ENCODE measurements around the gene KCNH5.

DNA sequence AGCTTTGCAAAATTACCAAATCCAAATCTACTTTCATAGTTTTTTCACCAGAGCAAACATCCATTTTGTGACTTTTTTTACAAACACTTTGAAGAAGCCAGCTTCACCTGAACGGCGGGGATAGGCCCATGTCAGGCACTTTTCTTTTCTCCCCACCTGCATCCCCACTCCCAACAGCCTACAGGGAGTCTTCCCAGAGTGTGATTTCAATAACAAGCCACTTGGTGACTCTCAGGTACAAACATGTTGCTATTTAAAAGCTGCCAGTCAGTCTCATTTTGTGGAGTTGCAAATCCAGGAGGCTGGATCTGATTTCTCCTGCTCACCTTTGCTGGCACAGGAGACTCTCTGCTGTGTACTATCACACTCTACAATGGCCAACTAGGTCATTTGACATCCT, 285.5 kb downstream of the KCNH5 start:
- TF ChIP-seq, protein P1, sequence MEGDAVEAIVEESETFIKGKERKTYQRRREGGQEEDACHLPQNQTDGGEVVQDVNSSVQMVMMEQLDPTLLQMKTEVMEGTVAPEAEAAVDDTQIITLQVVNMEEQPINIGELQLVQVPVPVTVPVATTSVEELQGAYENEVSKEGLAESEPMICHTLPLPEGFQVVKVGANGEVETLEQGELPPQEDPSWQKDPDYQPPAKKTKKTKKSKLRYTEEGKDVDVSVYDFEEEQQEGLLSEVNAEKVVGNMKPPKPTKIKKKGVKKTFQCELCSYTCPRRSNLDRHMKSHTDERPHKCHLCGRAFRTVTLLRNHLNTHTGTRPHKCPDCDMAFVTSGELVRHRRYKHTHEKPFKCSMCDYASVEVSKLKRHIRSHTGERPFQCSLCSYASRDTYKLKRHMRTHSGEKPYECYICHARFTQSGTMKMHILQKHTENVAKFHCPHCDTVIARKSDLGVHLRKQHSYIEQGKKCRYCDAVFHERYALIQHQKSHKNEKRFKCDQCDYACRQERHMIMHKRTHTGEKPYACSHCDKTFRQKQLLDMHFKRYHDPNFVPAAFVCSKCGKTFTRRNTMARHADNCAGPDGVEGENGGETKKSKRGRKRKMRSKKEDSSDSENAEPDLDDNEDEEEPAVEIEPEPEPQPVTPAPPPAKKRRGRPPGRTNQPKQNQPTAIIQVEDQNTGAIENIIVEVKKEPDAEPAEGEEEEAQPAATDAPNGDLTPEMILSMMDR (IDR thresholded peaks at IDR 0.05): no peak
- TF ChIP-seq POLR2A (IDR thresholded peaks at IDR 0.05): no peak
- no peak for TF ChIP-seq POLR2AphosphoS5 (IDR thresholded peaks at IDR 0.05)
- TF ChIP-seq EP300 (IDR thresholded peaks at IDR 0.05; ENCODE audit: low read depth): no peak
